Skin of body (tissue), 3 donors: ENCODE measurements around the gene PTPN6. TPM values are rescaled to one million over a fixed set of nuclear protein-coding genes. Genes with fewer than 3 reads are reported as not detected.

Source experiments
- DNase-seq: peaks from one replicate; lab custom pipeline; 2025; lab: John Stamatoyannopoulos, UW
- small RNA-seq: library from RNA; depleted of rRNA; stranded (forward); fragments of <200 nt; gene quantifications from one replicate; pipeline ENCODE3, GENCODE V24; 2014; ENCODE audit warnings: low replicate concordance
- total RNA-seq: library from RNA; depleted of rRNA; stranded (reverse); fragments of >200 nt; gene quantifications from one replicate; pipeline ENCODE4 v1.2.3, GENCODE V29; 2014

The PTPN6 gene
- total RNA-seq, 1 donor from 2014 or later: 12.6 TPM

DNA sequence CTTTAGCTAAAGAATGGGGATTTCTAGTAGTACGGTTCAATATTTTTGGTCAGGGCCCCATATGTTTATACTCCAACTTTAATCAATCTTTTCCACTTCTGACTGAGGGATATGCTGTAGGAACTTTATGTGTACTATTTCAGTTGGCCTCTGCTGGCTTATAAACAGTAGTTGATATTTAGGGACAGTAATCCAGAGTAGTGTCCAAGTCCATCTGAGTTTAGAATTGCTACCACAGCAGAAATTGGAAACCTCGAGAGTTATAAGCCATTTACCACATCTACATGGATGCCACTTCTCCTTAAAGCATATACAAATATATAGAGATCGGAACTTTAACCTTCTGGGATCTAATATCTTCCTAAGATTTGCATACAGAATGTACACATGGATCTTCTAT is 55.5 kb downstream of the PTPN6 start:
- DNase-seq: no peak

- no peak for DNase-seq
Observed at GRCh38 chr12:7008864-7009263, 57.7 kb downstream of the PTPN6 start.

DNA sequence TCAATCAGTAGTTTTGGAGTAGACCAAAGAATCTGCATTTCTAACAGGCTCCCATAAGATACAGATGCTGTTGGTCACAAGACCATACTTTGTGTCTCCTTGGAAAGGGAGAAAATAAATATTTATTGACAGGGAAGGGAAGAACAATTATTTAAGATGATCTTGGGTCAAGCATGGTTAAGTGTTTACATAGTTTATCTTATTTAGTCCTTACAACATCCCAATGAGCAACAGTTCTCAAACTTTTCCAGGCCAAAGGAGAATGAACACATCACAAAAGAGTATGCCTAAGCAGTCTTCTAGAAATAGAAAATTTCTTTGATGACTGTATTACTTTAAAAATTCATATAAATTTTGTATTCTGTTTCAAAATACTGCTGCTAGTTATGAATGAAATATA is 58.4 kb downstream of the PTPN6 start:
- no peak for DNase-seq

Small RNA genes lying within 50 kb of the gene (small RNA-seq; reads per million reads assigned to genes)
- 270 reads per million, percentile 97 among the genes with 10 or more reads in this experiment for gene MIR141
- gene MIR200C: 82.6 reads per million, percentile 96 among the genes with 10 or more reads in this experiment
- gene RNU7-1: not detected
- 0.40 reads per million, percentile 50 among the genes with 10 or more reads in this experiment for gene SCARNA12

Other genes with a start within 250 kb of the PTPN6 start
- gene COPS7A, start 227.3 kb upstream of the PTPN6 start, total RNA-seq: 24.4 TPM
- gene MLF2, start 198.2 kb upstream of the PTPN6 start, total RNA-seq: 76.3 TPM
- 49.1 TPM for gene PTMS, start 185.0 kb upstream of the PTPN6 start, total RNA-seq
- gene LAG3, start 178.8 kb upstream of the PTPN6 start, total RNA-seq: 0.49 TPM
- gene CD4, start 161.8 kb upstream of the PTPN6 start, total RNA-seq: 9.7 TPM
- gene GPR162, start 129.5 kb upstream of the PTPN6 start, total RNA-seq: 4.9 TPM
- 28.4 TPM for gene P3H3, start 122.9 kb upstream of the PTPN6 start, total RNA-seq
- 2.2 TPM for gene GNB3, start 110.4 kb upstream of the PTPN6 start, total RNA-seq
- 8.1 TPM for gene CDCA3, start 100.1 kb upstream of the PTPN6 start, total RNA-seq
- 35.7 TPM for gene USP5, start 99.2 kb upstream of the PTPN6 start, total RNA-seq
- 316 TPM for gene TPI1, start 83.8 kb upstream of the PTPN6 start, total RNA-seq
- gene SPSB2, start 78.1 kb upstream of the PTPN6 start, total RNA-seq: 3.1 TPM
- gene LRRC23, start 46.5 kb upstream of the PTPN6 start, total RNA-seq: 4.3 TPM
- gene ENO2, start 36.8 kb upstream of the PTPN6 start, total RNA-seq: 9.0 TPM
- 39.4 TPM for gene ATN1, start 23.4 kb upstream of the PTPN6 start, total RNA-seq
- not detected for gene RNU7-1, start 7.5 kb upstream of the PTPN6 start, total RNA-seq
- 130 TPM for gene C12orf57, start 7.3 kb upstream of the PTPN6 start, total RNA-seq
- gene PHB2, start 19.3 kb downstream of the PTPN6 start, total RNA-seq: 113 TPM
- 22.0 TPM for gene EMG1, start 19.6 kb downstream of the PTPN6 start, total RNA-seq
- 24.9 TPM for gene LPCAT3, start 67.1 kb downstream of the PTPN6 start, total RNA-seq
- gene C1S, start 109.4 kb downstream of the PTPN6 start, total RNA-seq: 99.0 TPM
- 78.8 TPM for gene C1R, start 141.1 kb downstream of the PTPN6 start, total RNA-seq
- gene C1RL, start 157.9 kb downstream of the PTPN6 start, total RNA-seq: 10.4 TPM
- gene RBP5, start 177.5 kb downstream of the PTPN6 start, total RNA-seq: 1.4 TPM
- gene CLSTN3, start 179.0 kb downstream of the PTPN6 start, total RNA-seq: 31.7 TPM
- 26.1 TPM for gene PEX5, start 238.3 kb downstream of the PTPN6 start, total RNA-seq